Measurements from ENCODE around the gene AKAP6. TPM values are rescaled to one million over a fixed set of nuclear protein-coding genes. Genes with fewer than 3 reads are reported as not detected.

The AKAP6 gene
- total RNA-seq, 1 donor from 2014 or later: 8.5 TPM

DNA sequence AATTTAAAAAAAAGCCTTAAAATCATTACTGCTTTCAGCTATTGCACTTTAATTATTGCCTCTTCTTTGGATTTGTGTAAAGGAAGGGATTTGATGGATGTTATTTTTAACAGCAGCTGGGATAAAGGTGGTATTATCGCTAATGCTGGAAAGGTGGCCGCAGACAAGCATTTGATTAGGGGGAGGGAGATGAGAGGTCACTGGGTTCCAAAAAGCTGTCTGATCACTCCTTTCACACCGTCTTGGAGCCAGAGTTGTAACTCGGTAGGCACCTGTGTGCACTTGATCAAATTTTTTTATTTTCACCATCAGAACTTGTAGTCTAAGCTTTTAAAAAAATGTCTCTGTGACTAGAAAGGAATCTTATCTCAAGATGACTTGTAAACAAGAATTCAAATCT, 99.8 kb downstream of the AKAP6 start:
- H3K4me3 Mint-ChIP-seq: no peak overlapping the region
- no peaks in the 10 kb centered on the region for H3K27me3 Mint-ChIP-seq (ENCODE audit: low read depth)
- DNase-seq (ENCODE audit: low spot score in 2 of 2, unreplicated experiment in 2 of 2): no peak
- TF ChIP-seq CTCF (IDR thresholded peaks at IDR 0.05; ENCODE audit: unreplicated experiment): no peak
- H3K4me1 Mint-ChIP-seq: peaks cover 21% of the 10 kb centered on the region
- H3K9me3 Mint-ChIP-seq: peaks cover 7% of the 10 kb centered on the region
- no peak overlapping the region for H3K27ac Mint-ChIP-seq
- H3K36me3 Mint-ChIP-seq: no peaks in the 10 kb centered on the region

- TF ChIP-seq CTCF (IDR thresholded peaks at IDR 0.05; ENCODE audit: unreplicated experiment): no peak
- no peak overlapping the region for H3K27ac Mint-ChIP-seq
- no peaks in the 10 kb centered on the region for H3K9me3 Mint-ChIP-seq
- no peaks in the 10 kb centered on the region for H3K27me3 Mint-ChIP-seq (ENCODE audit: low read depth)
- H3K4me1 Mint-ChIP-seq: peaks cover 21% of the 10 kb centered on the region
- H3K4me3 Mint-ChIP-seq: no peak overlapping the region
- H3K36me3 Mint-ChIP-seq: no peaks in the 10 kb centered on the region
- DNase-seq (ENCODE audit: low spot score in 2 of 2, unreplicated experiment in 2 of 2): no peak
Observed at GRCh38 chr14:32430326-32430725, 101.2 kb downstream of the AKAP6 start.

DNA sequence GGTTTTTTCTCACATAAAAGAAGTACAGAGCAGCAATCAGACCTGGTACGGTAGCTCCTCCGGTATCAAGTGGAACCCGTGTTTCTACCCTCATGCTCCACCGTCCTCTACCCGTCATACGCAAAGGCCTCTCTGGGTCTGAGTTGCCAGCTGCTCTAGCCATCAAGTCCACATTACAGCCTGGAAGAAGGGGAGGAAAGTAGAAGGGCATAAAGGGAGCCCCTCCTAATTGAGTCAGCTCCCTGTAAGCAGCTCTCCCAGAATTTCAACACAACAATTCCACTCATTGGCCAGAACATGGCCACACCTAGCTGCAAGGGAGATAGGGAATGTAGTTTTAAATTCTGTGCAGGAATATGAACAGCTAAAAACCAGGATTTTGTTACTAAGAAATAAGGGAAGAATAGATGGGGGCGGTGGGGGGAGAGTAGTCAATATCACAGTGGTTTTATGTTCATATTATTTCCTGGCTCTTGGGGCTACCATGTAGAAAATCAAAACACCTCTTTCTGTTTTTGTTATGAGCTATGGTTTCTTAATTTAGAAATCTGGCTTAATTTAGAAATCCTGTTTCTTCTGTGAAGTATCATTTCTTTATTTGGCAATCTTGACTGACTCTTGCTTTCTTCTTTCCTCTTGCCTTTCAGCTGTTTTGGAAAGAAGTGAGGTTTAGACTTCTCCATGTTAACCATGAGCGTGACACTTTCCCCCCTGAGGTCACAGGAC, 103.9 kb downstream of the AKAP6 start:
- DNase-seq (ENCODE audit: low spot score in 2 of 2, unreplicated experiment in 2 of 2): no peak
- Mint-ChIP-seq H3K27ac (no peak overlapping the region), H3K27me3 (ENCODE audit: low read depth) (no peaks in the 10 kb centered on the region), H3K4me3 (no peak overlapping the region), H3K36me3 (no peaks in the 10 kb centered on the region), H3K9me3 (no peaks in the 10 kb centered on the region), H3K4me1 (peaks cover 3% of the 10 kb centered on the region)
- TF ChIP-seq CTCF (IDR thresholded peaks at IDR 0.05; ENCODE audit: unreplicated experiment): no peak

GRCh38 chr14:32434180-32434579, 105.1 kb downstream of the AKAP6 start:
- no peaks in the 10 kb centered on the region for H3K4me1 Mint-ChIP-seq
- no peak for TF ChIP-seq CTCF (IDR thresholded peaks at IDR 0.05; ENCODE audit: unreplicated experiment)

GRCh38 chr14:32434880-32435279, 105.8 kb downstream of the AKAP6 start:
- H3K27ac Mint-ChIP-seq: no peak overlapping the region
- no peak for DNase-seq (ENCODE audit: low spot score in 2 of 2, unreplicated experiment in 2 of 2)
- H3K9me3 Mint-ChIP-seq: no peaks in the 10 kb centered on the region
- H3K27me3 Mint-ChIP-seq (ENCODE audit: low read depth): no peaks in the 10 kb centered on the region
- no peaks in the 10 kb centered on the region for H3K36me3 Mint-ChIP-seq
- no peak for TF ChIP-seq CTCF (IDR thresholded peaks at IDR 0.05; ENCODE audit: unreplicated experiment)
- H3K4me1 Mint-ChIP-seq: no peaks in the 10 kb centered on the region
- H3K4me3 Mint-ChIP-seq: no peak overlapping the region

More at GRCh38 chr14:32434180-32434579, 105.1 kb downstream of the AKAP6 start:
- H3K27ac Mint-ChIP-seq: no peak overlapping the region
- no peak for DNase-seq (ENCODE audit: low spot score in 2 of 2, unreplicated experiment in 2 of 2)
- no peaks in the 10 kb centered on the region for H3K36me3 Mint-ChIP-seq
- no peaks in the 10 kb centered on the region for H3K27me3 Mint-ChIP-seq (ENCODE audit: low read depth)
- no peak overlapping the region for H3K4me3 Mint-ChIP-seq
- H3K9me3 Mint-ChIP-seq: no peaks in the 10 kb centered on the region

Measured in mesothelial cell of epicardium (in vitro differentiated cells).